PC-3 (cell line): Measurements from ENCODE around the gene DRAXIN. TPM values are rescaled to one million over a fixed set of nuclear protein-coding genes. Genes with fewer than 3 reads are reported as not detected.
A peak's percentile ranks its signal among the peaks of the same experiment; 100 is the strongest.

Experiments
- ATAC-seq: fragments of 200-7000 bp; cut with Tn5 transposase; 2 replicates; pipeline ENCODE4 v1.9.1; 2020; ENCODE audit warnings: mild to moderate bottlenecking, moderate library complexity
- BruUV-seq: library from RNA; stranded (reverse); fragments of 400-500 nt; replicated peaks from 2 replicates; lab custom pipeline; 2021; lab: Mats Ljungman, UMichigan
- CTCF ChIA-PET: fragments of 300-600 bp; sonication (Branson Sonifier 250); formaldehyde crosslinking; loops from one replicate; lab custom pipeline; 2022; ENCODE audit warnings: antibody characterized with exemption; lab: Charles Lee
- POLR2A ChIA-PET: fragments of 300-600 bp; sonication (Branson Sonifier 250); formaldehyde crosslinking; loops from one replicate; lab custom pipeline; 2022; ENCODE audit warnings: antibody characterized with exemption; ENCODE audit not compliant: unreplicated experiment; lab: Charles Lee
- DNase-seq: peaks from one replicate; pipeline ENCODE4 v3.0.0-alpha.2; 2015
- H2AFZ ChIP-seq: fragments of 300-600 bp; sonication (generic); 2 replicates; pipeline ENCODE4 v1.6.0; 2016; ENCODE audit warnings: antibody characterized with exemption, low read length
- H3F3A ChIP-seq: fragments of 300-600 bp; sonication (generic); one replicate; pipeline ENCODE4 v1.6.0; 2017; ENCODE audit warnings: antibody characterized with exemption, low read length, control low read depth, mild to moderate bottlenecking; ENCODE audit not compliant: unreplicated experiment
- H3K27ac ChIP-seq: fragments of 300-600 bp; sonication (generic); 2 replicates; pipeline ENCODE4 v1.5.1; 2016; ENCODE audit warnings: mild to moderate bottlenecking, low read length
- H3K27me3 ChIP-seq: fragments of 300-600 bp; sonication (generic); 2 replicates; pipeline ENCODE4 v1.6.1; 2016; ENCODE audit warnings: low read length, mixed read lengths
- H3K36me3 ChIP-seq: fragments of 300-600 bp; sonication (generic); 2 replicates; pipeline ENCODE4 v1.6.1; 2016; ENCODE audit warnings: low read depth, mixed run types, low read length, mixed read lengths
- H3K4me1 ChIP-seq: fragments of 300-600 bp; sonication (generic); 2 replicates; pipeline ENCODE4 v1.5.1; 2016; ENCODE audit warnings: low read length; ENCODE audit not compliant: insufficient read depth
- H3K4me2 ChIP-seq: fragments of 300-600 bp; sonication (generic); 2 replicates; pipeline ENCODE4 v1.6.0; 2016; ENCODE audit warnings: low read length
- H3K4me3 ChIP-seq: fragments of 300-600 bp; sonication (generic); 2 replicates; pipeline ENCODE4 v1.5.1; 2016; ENCODE audit warnings: mild to moderate bottlenecking, low read length, mixed read lengths
- H3K79me2 ChIP-seq: fragments of 300-600 bp; sonication (generic); 2 replicates; pipeline ENCODE4 v1.6.1; 2017; ENCODE audit warnings: low read length, mixed read lengths
- H3K9ac ChIP-seq: fragments of 300-600 bp; sonication (generic); 2 replicates; pipeline ENCODE4 v1.6.0; 2016; ENCODE audit warnings: mild to moderate bottlenecking, low read length
- H3K9me2 ChIP-seq: fragments of 300-600 bp; sonication (generic); replicated peaks from 2 replicates; pipeline ENCODE4 v1.6.1; 2016; ENCODE audit warnings: mixed run types, low read length, mixed read lengths
- H3K9me3 ChIP-seq: fragments of 300-600 bp; sonication (generic); 2 replicates; pipeline ENCODE4 v1.6.1; 2016; ENCODE audit warnings: low read length, mixed read lengths
- H4K20me1 ChIP-seq: fragments of 300-600 bp; sonication (generic); 2 replicates; pipeline ENCODE4 v1.6.1; 2016; ENCODE audit warnings: low read length, mixed read lengths
- CTCF ChIP-seq: fragments of 300-600 bp; sonication (generic); conservative IDR thresholded peaks from 2 replicates; pipeline ENCODE4 v1.5.1; 2017; ENCODE audit warnings: antibody characterized with exemption, low read depth, mild to moderate bottlenecking, low read length
- EZH2 ChIP-seq: fragments of 300-600 bp; sonication (generic); IDR thresholded peaks from one replicate; pipeline ENCODE4 v1.6.1; 2017; ENCODE audit warnings: antibody characterized with exemption, mild to moderate bottlenecking, low read length; ENCODE audit not compliant: unreplicated experiment
- EZH2phosphoT487 ChIP-seq: fragments of 300-600 bp; sonication (generic); IDR thresholded peaks from 2 replicates; pipeline ENCODE4 v1.6.1; 2018; ENCODE audit warnings: mild to moderate bottlenecking, antibody characterized with exemption, low read length, borderline replicate concordance
- intact Hi-C: fragments of 100-400 bp; cut with micrococcal nuclease; formaldehyde crosslinking; loops from 2 replicates; pipeline ENCODE4 v1.9.0; 2023
- total RNA-seq: library from RNA; depleted of rRNA; stranded (reverse); fragments of >200 nt; gene quantifications from 2 replicates; pipeline ENCODE4 v1.2.3, GENCODE V29; 2014

Gene DRAXIN
- total RNA-seq, 1 experiment from 2014 or later = 0.07 TPM

- DNase-seq (no peak), ATAC-seq (no peak)
- intact Hi-C loops = no loop called here
- Histone ChIP-seq H3F3A (no peaks in the 10 kb centered on the region), H3K36me3 (no peaks in the 10 kb centered on the region), H4K20me1 (no peaks in the 10 kb centered on the region), H3K27me3 (no peaks in the 10 kb centered on the region), H3K4me2 (no peak overlapping the region), H3K4me3 (no peak overlapping the region), H3K9me2 (no peaks in the 10 kb centered on the region), H3K9me3 (no peaks in the 10 kb centered on the region), H3K4me1 (peaks cover 6% of the 10 kb centered on the region; the same call in 1 of the 2 replicates), H2AFZ (no peak overlapping the region), H3K79me2 (no peaks in the 10 kb centered on the region), H3K9ac (no peak overlapping the region), H3K27ac (no peak overlapping the region)
- POLR2A ChIA-PET = no interaction called here
- no TSS peak for BruUV-seq
- CTCF ChIA-PET = no interaction called here
- no peak for TF ChIP-seq EZH2
- TF ChIP-seq CTCF = no peak
- no peak for TF ChIP-seq EZH2phosphoT487
Measured at GRCh38 chr1:11725616-11726015, 34.1 kb downstream of the DRAXIN start.

- ChIA-PET CTCF (no interaction called here), POLR2A (no interaction called here)
- ATAC-seq (no peak), DNase-seq (no peak)
- no peak overlapping the region for H3K4me3 ChIP-seq
- no peaks in the 10 kb centered on the region for H3K36me3 ChIP-seq
- no peak overlapping the region for H3K9ac ChIP-seq
- no peaks in the 10 kb centered on the region for H3K9me2 ChIP-seq
- TF ChIP-seq EZH2 (no peak), EZH2phosphoT487 (no peak), CTCF (no peak)
- no peak overlapping the region for H2AFZ ChIP-seq
- intact Hi-C loops = no loop called here
- no TSS peak for BruUV-seq
- no peaks in the 10 kb centered on the region for H3K9me3 ChIP-seq
- H3K4me1 ChIP-seq = peaks cover 7% of the 10 kb centered on the region; the same call in 1 of the 2 replicates
- H3K4me2 ChIP-seq = no peak overlapping the region
- no peak overlapping the region for H3K27ac ChIP-seq
- no peaks in the 10 kb centered on the region for H3K27me3 ChIP-seq
- H4K20me1 ChIP-seq = no peaks in the 10 kb centered on the region
- H3F3A ChIP-seq = no peaks in the 10 kb centered on the region
- H3K79me2 ChIP-seq = no peaks in the 10 kb centered on the region
Measured at GRCh38 chr1:11727119-11727518, 35.6 kb downstream of the DRAXIN start.

- H3K9me2 ChIP-seq = no peaks in the 10 kb centered on the region
- H3K4me3 ChIP-seq = no peak overlapping the region
- H3K27me3 ChIP-seq = no peaks in the 10 kb centered on the region
- DNase-seq = peak; percentile 49
- H3K9ac ChIP-seq = no peak overlapping the region
- peak; percentile 31 for ATAC-seq
- no peaks in the 10 kb centered on the region for H3K36me3 ChIP-seq
- H3K4me2 ChIP-seq = no peak overlapping the region
- TF ChIP-seq EZH2phosphoT487 (no peak), CTCF (no peak)
- CTCF ChIA-PET = no interaction called here
- H3K4me1 ChIP-seq = peaks cover 7% of the 10 kb centered on the region; the same call in 1 of the 2 replicates
- no peaks in the 10 kb centered on the region for H3K79me2 ChIP-seq
- POLR2A ChIA-PET = no interaction called here
- BruUV-seq = no TSS peak
- H3F3A ChIP-seq = no peaks in the 10 kb centered on the region
- H4K20me1 ChIP-seq = no peaks in the 10 kb centered on the region
- intact Hi-C loops = no loop called here
- no peak overlapping the region for H3K27ac ChIP-seq
- H3K9me3 ChIP-seq = no peaks in the 10 kb centered on the region
- H2AFZ ChIP-seq = no peak overlapping the region
Measured at GRCh38 chr1:11728126-11728806, 36.8 kb downstream of the DRAXIN start.
